ENCODE results near the gene TTC16.

DNA sequence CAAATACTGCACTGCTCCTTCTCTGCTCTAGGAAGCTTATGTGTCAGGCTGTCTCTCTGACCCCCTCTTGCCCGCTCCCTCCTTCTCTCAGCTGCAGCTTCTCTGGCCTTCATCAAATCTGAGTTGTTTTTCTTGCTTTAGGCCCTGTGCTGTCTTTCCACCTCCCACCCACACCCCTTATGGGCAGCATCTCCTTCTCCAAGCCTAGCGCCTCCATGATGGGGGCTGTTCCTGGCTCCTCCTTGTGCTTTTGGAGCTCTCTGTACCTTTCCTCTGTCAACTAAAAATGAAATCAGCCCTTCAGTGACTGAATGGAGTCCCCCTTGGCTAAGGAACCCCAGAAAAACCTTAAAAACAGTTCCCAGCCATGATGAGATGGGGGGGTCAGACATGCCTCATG lies 15.7 kb upstream of the TTC16 start:
- TF ChIP-seq CTCF (IDR thresholded peaks at IDR 0.05) (no peak), EP300 (IDR thresholded peaks at IDR 0.05) (no peak), POLR2AphosphoS5 (IDR thresholded peaks at IDR 0.05) (no peak)
